Astrocyte (in vitro differentiated cells and primary cell): ENCODE data around the gene SMARCD2.

Source experiments
- EZH2 ChIP-seq: IDR thresholded peaks from 2 replicates; pipeline ENCODE4 v1.6.1; 2012; ENCODE audit warnings: mild to moderate bottlenecking, low read length, inconsistent platforms; ENCODE audit not compliant: insufficient read depth
- TF ChIP-seq, protein P1 (sequence below): IDR thresholded peaks from 2 replicates; pipeline ENCODE4 v1.5.1; 2011; ENCODE audit warnings: low read depth, mild to moderate bottlenecking, inconsistent platforms, low read length, moderate library complexity; ENCODE audit not compliant: insufficient read depth

DNA sequence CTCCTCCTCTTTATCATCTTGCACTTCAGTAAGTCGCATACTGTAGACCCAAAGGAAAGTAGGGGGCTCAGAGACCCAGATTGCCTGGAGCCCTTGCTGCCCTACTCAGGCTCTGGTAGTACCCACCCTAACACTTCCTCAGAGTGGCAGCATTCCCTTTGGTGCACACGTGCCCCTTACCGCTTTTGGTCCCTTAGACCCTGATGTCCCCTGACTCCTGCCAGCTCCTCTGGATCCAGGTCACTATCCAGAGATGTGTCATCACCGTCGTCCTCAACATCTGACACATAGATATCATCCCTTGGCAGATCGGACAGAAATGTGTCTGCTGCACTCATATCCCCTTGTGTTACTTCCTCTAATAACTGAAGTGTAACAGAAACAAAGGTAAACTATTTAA, 20.7 kb downstream of the SMARCD2 start:
- TF ChIP-seq, protein P1, sequence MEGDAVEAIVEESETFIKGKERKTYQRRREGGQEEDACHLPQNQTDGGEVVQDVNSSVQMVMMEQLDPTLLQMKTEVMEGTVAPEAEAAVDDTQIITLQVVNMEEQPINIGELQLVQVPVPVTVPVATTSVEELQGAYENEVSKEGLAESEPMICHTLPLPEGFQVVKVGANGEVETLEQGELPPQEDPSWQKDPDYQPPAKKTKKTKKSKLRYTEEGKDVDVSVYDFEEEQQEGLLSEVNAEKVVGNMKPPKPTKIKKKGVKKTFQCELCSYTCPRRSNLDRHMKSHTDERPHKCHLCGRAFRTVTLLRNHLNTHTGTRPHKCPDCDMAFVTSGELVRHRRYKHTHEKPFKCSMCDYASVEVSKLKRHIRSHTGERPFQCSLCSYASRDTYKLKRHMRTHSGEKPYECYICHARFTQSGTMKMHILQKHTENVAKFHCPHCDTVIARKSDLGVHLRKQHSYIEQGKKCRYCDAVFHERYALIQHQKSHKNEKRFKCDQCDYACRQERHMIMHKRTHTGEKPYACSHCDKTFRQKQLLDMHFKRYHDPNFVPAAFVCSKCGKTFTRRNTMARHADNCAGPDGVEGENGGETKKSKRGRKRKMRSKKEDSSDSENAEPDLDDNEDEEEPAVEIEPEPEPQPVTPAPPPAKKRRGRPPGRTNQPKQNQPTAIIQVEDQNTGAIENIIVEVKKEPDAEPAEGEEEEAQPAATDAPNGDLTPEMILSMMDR = no peak
- TF ChIP-seq EZH2 = no peak
